Measurements from ENCODE around the gene ITGA2.

The ITGA2 gene

DNA sequence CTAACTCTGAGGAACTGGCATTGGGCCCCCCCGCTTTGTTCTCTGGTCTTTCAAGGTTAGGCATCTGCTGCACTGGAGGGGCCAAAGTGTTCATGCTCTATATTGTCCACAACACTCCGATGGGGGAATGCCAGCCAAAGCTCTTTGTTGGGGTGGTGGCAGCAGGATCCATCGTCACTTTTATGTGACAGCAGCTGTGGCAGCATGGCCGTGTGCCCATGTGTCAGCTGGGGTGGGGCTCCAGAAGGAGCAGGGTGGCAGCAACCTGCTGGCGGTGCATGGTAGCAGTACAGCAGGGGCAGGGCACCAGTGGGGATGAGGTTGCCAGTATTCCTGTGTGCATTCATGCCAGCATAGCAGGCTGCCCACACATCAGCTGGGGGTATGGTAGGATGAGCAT is 28.2 kb downstream of the ITGA2 start:
- no peaks in the 10 kb centered on the region for H4K20me1 ChIP-seq (ENCODE audit: low read depth, low read length)
- no peaks in the 10 kb centered on the region for H3K36me3 ChIP-seq (ENCODE audit: low read length)
- H3K9me2 ChIP-seq (replicated peaks; ENCODE audit: insufficient read depth, low read length): no peaks in the 10 kb centered on the region
- H3K4me2 ChIP-seq (ENCODE audit: low read depth, low read length, poor library complexity, severe bottlenecking): no peak overlapping the region
- H3F3A ChIP-seq (ENCODE audit: insufficient read depth): no peaks in the 10 kb centered on the region
- H3K27me3 ChIP-seq (ENCODE audit: low read length): no peaks in the 10 kb centered on the region
- H3K9me3 ChIP-seq (ENCODE audit: insufficient read depth, low read length): no peaks in the 10 kb centered on the region
- TF ChIP-seq EZH2phosphoT487 (conservative IDR thresholded peaks at IDR 0.05; ENCODE audit: low read length): no peak
- TF ChIP-seq, protein P1, sequence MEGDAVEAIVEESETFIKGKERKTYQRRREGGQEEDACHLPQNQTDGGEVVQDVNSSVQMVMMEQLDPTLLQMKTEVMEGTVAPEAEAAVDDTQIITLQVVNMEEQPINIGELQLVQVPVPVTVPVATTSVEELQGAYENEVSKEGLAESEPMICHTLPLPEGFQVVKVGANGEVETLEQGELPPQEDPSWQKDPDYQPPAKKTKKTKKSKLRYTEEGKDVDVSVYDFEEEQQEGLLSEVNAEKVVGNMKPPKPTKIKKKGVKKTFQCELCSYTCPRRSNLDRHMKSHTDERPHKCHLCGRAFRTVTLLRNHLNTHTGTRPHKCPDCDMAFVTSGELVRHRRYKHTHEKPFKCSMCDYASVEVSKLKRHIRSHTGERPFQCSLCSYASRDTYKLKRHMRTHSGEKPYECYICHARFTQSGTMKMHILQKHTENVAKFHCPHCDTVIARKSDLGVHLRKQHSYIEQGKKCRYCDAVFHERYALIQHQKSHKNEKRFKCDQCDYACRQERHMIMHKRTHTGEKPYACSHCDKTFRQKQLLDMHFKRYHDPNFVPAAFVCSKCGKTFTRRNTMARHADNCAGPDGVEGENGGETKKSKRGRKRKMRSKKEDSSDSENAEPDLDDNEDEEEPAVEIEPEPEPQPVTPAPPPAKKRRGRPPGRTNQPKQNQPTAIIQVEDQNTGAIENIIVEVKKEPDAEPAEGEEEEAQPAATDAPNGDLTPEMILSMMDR (IDR thresholded peaks at IDR 0.05; ENCODE audit: insufficient read depth, low read length, poor library complexity, severe bottlenecking): no peak
- H3K79me2 ChIP-seq (ENCODE audit: insufficient read depth, low read length): no peaks in the 10 kb centered on the region
- no peak overlapping the region for H3K4me3 ChIP-seq (ENCODE audit: insufficient read depth, low read length, poor library complexity, severe bottlenecking)
- no peak overlapping the region for H3K27ac ChIP-seq (ENCODE audit: low read depth, low read length)
- no peak overlapping the region for H3K9ac ChIP-seq (ENCODE audit: low read length)
- no peak overlapping the region for H2AFZ ChIP-seq (ENCODE audit: low read depth, low read length, severe bottlenecking)

- H3K27me3 ChIP-seq (ENCODE audit: low read length): no peaks in the 10 kb centered on the region
- no peak for TF ChIP-seq EZH2phosphoT487 (conservative IDR thresholded peaks at IDR 0.05; ENCODE audit: low read length)
- TF ChIP-seq, protein P1 (IDR thresholded peaks at IDR 0.05; ENCODE audit: insufficient read depth, low read length, poor library complexity, severe bottlenecking): no peak
- no peak overlapping the region for H3K4me2 ChIP-seq (ENCODE audit: low read depth, low read length, poor library complexity, severe bottlenecking)
- H3K4me3 ChIP-seq (ENCODE audit: insufficient read depth, low read length, poor library complexity, severe bottlenecking): no peak overlapping the region
- no peaks in the 10 kb centered on the region for H3K79me2 ChIP-seq (ENCODE audit: insufficient read depth, low read length)
- H2AFZ ChIP-seq (ENCODE audit: low read depth, low read length, severe bottlenecking): no peak overlapping the region
- no peak overlapping the region for H3K9ac ChIP-seq (ENCODE audit: low read length)
- no peaks in the 10 kb centered on the region for H3K36me3 ChIP-seq (ENCODE audit: low read length)
- H3K9me2 ChIP-seq (replicated peaks; ENCODE audit: insufficient read depth, low read length): no peaks in the 10 kb centered on the region
- H4K20me1 ChIP-seq (ENCODE audit: low read depth, low read length): no peaks in the 10 kb centered on the region
- H3K27ac ChIP-seq (ENCODE audit: low read depth, low read length): no peak overlapping the region
- no peaks in the 10 kb centered on the region for H3F3A ChIP-seq (ENCODE audit: insufficient read depth)
- no peaks in the 10 kb centered on the region for H3K9me3 ChIP-seq (ENCODE audit: insufficient read depth, low read length)
These were observed 28.7 kb downstream of the ITGA2 start for GRCh38 chr5:53017794-53018391.

- Histone ChIP-seq H3K4me2 (ENCODE audit: low read depth, low read length, poor library complexity, severe bottlenecking) (no peak overlapping the region), H3K27ac (ENCODE audit: low read depth, low read length) (no peak overlapping the region), H3K79me2 (ENCODE audit: insufficient read depth, low read length) (no peaks in the 10 kb centered on the region)
These were observed 30.2 kb downstream of the ITGA2 start for GRCh38 chr5:53019320-53019719.

More at GRCh38 chr5:53019320-53019719, 30.2 kb downstream of the ITGA2 start:
- Histone ChIP-seq H3K9me3 (ENCODE audit: insufficient read depth, low read length) (no peaks in the 10 kb centered on the region), H3F3A (ENCODE audit: insufficient read depth) (no peaks in the 10 kb centered on the region), H3K4me3 (ENCODE audit: insufficient read depth, low read length, poor library complexity, severe bottlenecking) (no peak overlapping the region), H3K9ac (ENCODE audit: low read length) (no peak overlapping the region), H3K36me3 (ENCODE audit: low read length) (no peaks in the 10 kb centered on the region), H2AFZ (ENCODE audit: low read depth, low read length, severe bottlenecking) (no peak overlapping the region), H3K27me3 (ENCODE audit: low read length) (no peaks in the 10 kb centered on the region), H3K9me2 (replicated peaks; ENCODE audit: insufficient read depth, low read length) (no peaks in the 10 kb centered on the region), H4K20me1 (ENCODE audit: low read depth, low read length) (no peaks in the 10 kb centered on the region)
- no peak for TF ChIP-seq EZH2phosphoT487 (conservative IDR thresholded peaks at IDR 0.05; ENCODE audit: low read length)
- TF ChIP-seq, protein P1 (IDR thresholded peaks at IDR 0.05; ENCODE audit: insufficient read depth, low read length, poor library complexity, severe bottlenecking): no peak
